Mucosa of rectum (tissue), 2 donors: ENCODE data around the gene TRIM37.
A peak's percentile ranks its signal among the peaks of the same experiment; 100 is the strongest.

Experiments used
- H3K27ac ChIP-seq, 2 donors: one replicate each; pipeline ENCODE4 v1.7.0; 2013; ENCODE audit warnings: inconsistent platforms in 2 of 2, low read depth in 2 of 2, low read length in 2 of 2
- H3K27me3 ChIP-seq, 2 donors: one replicate each; pipeline ENCODE4 v1.7.0; 2013; ENCODE audit warnings: low read length in 2 of 2; ENCODE audit not compliant: control insufficient read depth in 2 of 2, insufficient read depth in 2 of 2
- H3K36me3 ChIP-seq, 2 donors: one replicate each; pipeline ENCODE4 v1.7.0; 2013; ENCODE audit warnings: low read length in 2 of 2; ENCODE audit not compliant: control insufficient read depth in 2 of 2, insufficient read depth in 2 of 2
- H3K4me1 ChIP-seq, 2 donors: one replicate each; pipeline ENCODE4 v1.7.0; 2013; ENCODE audit warnings: low read length in 2 of 2, mild to moderate bottlenecking in 1 of 2; ENCODE audit not compliant: control insufficient read depth in 2 of 2, insufficient read depth in 2 of 2
- H3K4me3 ChIP-seq, 2 donors: one replicate each; pipeline ENCODE4 v1.7.0; 2013; ENCODE audit warnings: low read length in 2 of 2
- H3K9ac ChIP-seq, 2 donors: one replicate each; pipeline ENCODE4 v1.7.0; 2013; ENCODE audit warnings: low read length in 2 of 2, low read depth in 1 of 2, mild to moderate bottlenecking in 1 of 2
- H3K9me3 ChIP-seq, 2 donors: one replicate each; pipeline ENCODE4 v1.7.0; 2013; ENCODE audit warnings: low read length in 2 of 2; ENCODE audit not compliant: control insufficient read depth in 2 of 2
- donor health status: healthy.
- donor health status: Normal muscosa, but diverticular disease.

TRIM37 gene

GRCh38 chr17:59010026-59010425 lies 96.7 kb downstream of the TRIM37 start:
- H3K4me3 ChIP-seq: no peak overlapping the region
- H3K4me1 ChIP-seq: no peaks in the 10 kb centered on the region
- no peaks in the 10 kb centered on the region for H3K9me3 ChIP-seq
- H3K9ac ChIP-seq: no peak overlapping the region
- H3K27me3 ChIP-seq: no peaks in the 10 kb centered on the region
- H3K27ac ChIP-seq: no peak overlapping the region
- H3K36me3 ChIP-seq: peaks cover 5 to 18% of the 10 kb centered on the region in 2 donors

DNA sequence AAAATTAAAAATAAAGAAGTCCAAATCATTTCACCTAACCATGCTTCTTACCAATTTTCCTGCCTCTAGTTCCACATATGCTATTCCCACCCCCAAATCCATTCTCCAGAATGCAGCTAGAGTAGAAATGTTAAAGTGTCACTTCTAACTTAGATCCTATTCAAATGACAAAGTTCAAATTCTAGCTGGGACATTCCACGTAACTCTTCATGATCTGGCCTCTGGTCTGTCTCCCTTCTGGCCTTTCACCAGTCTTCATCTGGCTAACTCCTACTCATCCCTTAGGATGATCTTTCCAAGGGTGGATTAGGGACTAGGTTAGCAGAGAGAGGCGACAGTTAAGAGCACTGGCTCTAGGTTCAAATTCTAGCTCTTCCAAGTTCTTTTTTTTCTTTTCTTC lies 97.9 kb downstream of the TRIM37 start:
- no peak overlapping the region for H3K27ac ChIP-seq
- H3K4me3 ChIP-seq: no peak overlapping the region
- H3K4me1 ChIP-seq: no peaks in the 10 kb centered on the region
- no peaks in the 10 kb centered on the region for H3K27me3 ChIP-seq
- no peaks in the 10 kb centered on the region for H3K9me3 ChIP-seq
- H3K36me3 ChIP-seq: peaks cover 5 to 15% of the 10 kb centered on the region in 2 donors
- no peak overlapping the region for H3K9ac ChIP-seq

- H3K36me3 ChIP-seq: peaks cover 5 to 15% of the 10 kb centered on the region in 2 donors
- no peak overlapping the region for H3K27ac ChIP-seq
- H3K4me1 ChIP-seq: no peaks in the 10 kb centered on the region
- no peak overlapping the region for H3K9ac ChIP-seq
- H3K27me3 ChIP-seq: no peaks in the 10 kb centered on the region
- no peaks in the 10 kb centered on the region for H3K9me3 ChIP-seq
- no peak overlapping the region for H3K4me3 ChIP-seq
Measured at GRCh38 chr17:59007995-59008394, 98.7 kb downstream of the TRIM37 start.

GRCh38 chr17:59004338-59005111 lies 102.2 kb downstream of the TRIM37 start:
- no peaks in the 10 kb centered on the region for H3K4me1 ChIP-seq
- no peak overlapping the region for H3K27ac ChIP-seq
- no peaks in the 10 kb centered on the region for H3K9me3 ChIP-seq
- peak overlapping the region in 1 of 2 donors; percentile 6 for H3K9ac ChIP-seq
- H3K27me3 ChIP-seq: no peaks in the 10 kb centered on the region
- H3K4me3 ChIP-seq: no peak overlapping the region
- H3K36me3 ChIP-seq: peaks cover 2 to 3% of the 10 kb centered on the region in 2 donors

GRCh38 chr17:59003860-59004259 lies 102.8 kb downstream of the TRIM37 start:
- Histone ChIP-seq H3K4me3 (no peak overlapping the region), H3K4me1 (no peaks in the 10 kb centered on the region), H3K9ac (no peak overlapping the region), H3K36me3 (peaks cover 6 to 7% of the 10 kb centered on the region in 2 donors), H3K27me3 (no peaks in the 10 kb centered on the region), H3K9me3 (no peaks in the 10 kb centered on the region), H3K27ac (no peak overlapping the region)

DNA sequence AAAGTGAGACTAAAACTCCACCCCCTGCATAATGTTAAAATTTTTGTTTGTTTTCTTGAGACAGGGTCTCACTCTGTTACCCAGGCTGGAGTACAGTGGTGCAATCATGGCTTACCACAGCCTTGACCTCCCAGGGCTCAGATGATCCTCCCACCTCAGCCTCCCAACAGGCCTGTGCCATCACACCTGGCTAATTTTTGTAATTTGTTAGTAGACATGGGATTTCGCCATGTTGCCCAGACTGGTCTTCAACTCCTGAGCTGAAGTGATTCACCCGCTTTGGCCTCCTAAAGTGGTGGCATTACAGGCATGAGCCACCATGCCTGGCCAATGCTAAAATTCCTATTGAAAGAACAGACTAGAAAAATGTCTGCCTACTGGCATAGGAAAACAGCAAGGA lies 103.8 kb downstream of the TRIM37 start:
- Histone ChIP-seq H3K4me3 (no peak overlapping the region), H3K36me3 (peaks cover 6 to 9% of the 10 kb centered on the region in 2 donors), H3K27me3 (no peaks in the 10 kb centered on the region), H3K9me3 (no peaks in the 10 kb centered on the region), H3K27ac (no peak overlapping the region), H3K4me1 (no peaks in the 10 kb centered on the region), H3K9ac (no peak overlapping the region)

- no peaks in the 10 kb centered on the region for H3K9me3 ChIP-seq
- no peaks in the 10 kb centered on the region for H3K27me3 ChIP-seq
- H3K4me1 ChIP-seq: no peaks in the 10 kb centered on the region
- no peak overlapping the region for H3K4me3 ChIP-seq
- H3K27ac ChIP-seq: no peak overlapping the region
- H3K9ac ChIP-seq: no peak overlapping the region
- peaks cover 6 to 9% of the 10 kb centered on the region in 2 donors for H3K36me3 ChIP-seq
Measured at GRCh38 chr17:59002126-59002525, 104.6 kb downstream of the TRIM37 start.

GRCh38 chr17:59001158-59001814 lies 105.4 kb downstream of the TRIM37 start:
- peaks cover 6 to 12% of the 10 kb centered on the region in 2 donors for H3K36me3 ChIP-seq
- H3K4me1 ChIP-seq: no peaks in the 10 kb centered on the region
- H3K4me3 ChIP-seq: peak overlapping the region in 1 of 2 donors; percentile 46
- H3K9ac ChIP-seq: peak overlapping the region in 1 of 2 donors; percentile 44
- peak overlapping the region in 1 of 2 donors; percentile 6 for H3K27ac ChIP-seq
- H3K27me3 ChIP-seq: no peaks in the 10 kb centered on the region
- no peaks in the 10 kb centered on the region for H3K9me3 ChIP-seq

DNA sequence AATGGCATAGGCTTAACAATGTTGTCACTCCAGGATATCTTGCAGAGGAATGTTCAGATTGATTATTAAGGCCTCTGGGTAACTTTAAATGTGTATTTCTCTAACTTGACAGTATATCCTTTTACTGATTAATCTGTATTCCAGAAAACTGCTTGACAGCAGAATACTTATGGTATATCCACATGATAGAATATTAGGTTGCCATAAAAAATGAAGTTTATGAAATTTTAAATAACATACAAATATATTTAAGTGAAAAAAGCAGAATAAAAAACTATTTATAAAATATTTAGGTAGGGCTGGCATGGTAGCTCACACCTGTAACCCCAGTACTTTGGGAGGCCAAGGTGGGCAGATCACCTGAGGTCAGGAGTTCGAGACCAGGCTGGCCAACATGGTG lies 106.7 kb downstream of the TRIM37 start:
- Histone ChIP-seq H3K4me1 (no peaks in the 10 kb centered on the region), H3K9me3 (no peaks in the 10 kb centered on the region), H3K9ac (no peak overlapping the region), H3K4me3 (no peak overlapping the region), H3K27me3 (no peaks in the 10 kb centered on the region), H3K36me3 (peaks cover 6 to 9% of the 10 kb centered on the region in 2 donors), H3K27ac (no peak overlapping the region)

- no peak overlapping the region for H3K27ac ChIP-seq
- H3K9ac ChIP-seq: no peak overlapping the region
Measured at GRCh38 chr17:58999500-58999899, 107.2 kb downstream of the TRIM37 start.

More at GRCh38 chr17:58999500-58999899, 107.2 kb downstream of the TRIM37 start:
- Histone ChIP-seq H3K9me3 (no peaks in the 10 kb centered on the region), H3K36me3 (peaks cover 6 to 9% of the 10 kb centered on the region in 2 donors), H3K27me3 (no peaks in the 10 kb centered on the region), H3K4me1 (no peaks in the 10 kb centered on the region), H3K4me3 (no peak overlapping the region)
